Right lobe of liver (tissue), 6 donors: ENCODE data around the gene CCDC85C. TPM values are rescaled to one million over a fixed set of nuclear protein-coding genes. Genes with fewer than 3 reads are reported as not detected.

Experiments
- ATAC-seq, 4 donors: fragments of 200-7000 bp; cut with Tn5 transposase; one replicate each; pipeline ENCODE4 v1.9.1; 2020; ENCODE audit warnings: mild to moderate bottlenecking in 4 of 4, moderate library complexity in 4 of 4
- DNase-seq, 3 donors: peaks; one replicate each; pipeline ENCODE4 v3.0.0-alpha.2; 2020
- H3K27ac ChIP-seq, 3 donors: fragments of 200-600 bp; one replicate each; pipeline ENCODE4 v1.8.0; 2022
- H3K27me3 ChIP-seq, 2 donors: fragments of 200-600 bp; one replicate each; pipeline ENCODE4 v1.8.0; 2022
- H3K36me3 ChIP-seq, 4 donors: fragments of 200-600 bp; sonication (generic) in 1 of 4; one replicate each; pipeline versions ENCODE4 v1.5.1 to v1.8.0; 2017 to 2022; ENCODE audit warnings: control low read depth in 1 of 4
- H3K4me1 ChIP-seq, 4 donors: fragments of 200-600 bp; sonication (generic) in 1 of 4; one replicate each; pipeline versions ENCODE4 v1.5.1 to v1.8.0; 2017 to 2022; ENCODE audit warnings: control low read depth in 1 of 4
- H3K4me3 ChIP-seq, 3 donors: fragments of 200-600 bp; one replicate each; pipeline ENCODE4 v1.8.0; 2022
- H3K9me3 ChIP-seq, 4 donors: fragments of 200-600 bp; sonication (generic) in 1 of 4; one replicate each; pipeline versions ENCODE4 v1.5.1 to v1.8.0; 2017 to 2022; ENCODE audit warnings: control low read depth in 1 of 4
- CTCF ChIP-seq, 4 donors: fragments of 200-600 bp in 3 of 4; fragments of 450-650 bp in 1 of 4; IDR thresholded peaks; one replicate each; pipeline versions ENCODE4 v1.5.1 to v1.8.0; 2016 to 2022; ENCODE audit warnings: antibody characterized with exemption in 4 of 4, mild to moderate bottlenecking in 2 of 4
- POLR2A ChIP-seq: fragments of 450-650 bp; IDR thresholded peaks from one replicate; pipeline ENCODE4 v1.6.1; 2017; ENCODE audit warnings: antibody characterized with exemption, mild to moderate bottlenecking
- WGBS: methylation state at CpG from one replicate; pipeline ENCODE4 v1.1.6; 2018; ENCODE audit warnings: low coverage, low lambda C conversion rate; ENCODE audit not compliant: insufficient coverage; ENCODE audit errors: missing lambda C conversion rate; 5-methylcytosine and 5-hydroxymethylcytosine counted together
- intact Hi-C, 2 donors: fragments of 100-400 bp; cut with DNase I; formaldehyde crosslinking; loops; one replicate each; pipeline versions ENCODE4 v1.11.2 to v1.14.1; 2022
- total RNA-seq, 6 experiments: library from RNA; depleted of rRNA in 2 of 6; stranded (reverse); fragments of >200 nt in 2 of 6; fragmentation: NEBNext Ultra II Directional in 3 of 6; extraction: Animal tissue kit (Norgen Biotek cat#: 25700) in 3 of 6; gene quantifications; one replicate each; pipeline versions ENCODE4 v1.1.0 to v1.2.4, GENCODE V29; 2016 to 2023
- donor health status: DM: no; HTN: yes; CAD: no.
- donor health status: DM: no; HTN: no; CAD: no.
- donor health status: DM: no; HTN: no; CAD: no.
- donor health status: DM: no; HTN: yes; CAD: no.
- donor health status: DM: no; HTN: yes; CAD: no.

CCDC85C gene
- total RNA-seq, 6 experiments from 2014 or later: 13.6 to 32.8 (median 21.8) TPM

DNA sequence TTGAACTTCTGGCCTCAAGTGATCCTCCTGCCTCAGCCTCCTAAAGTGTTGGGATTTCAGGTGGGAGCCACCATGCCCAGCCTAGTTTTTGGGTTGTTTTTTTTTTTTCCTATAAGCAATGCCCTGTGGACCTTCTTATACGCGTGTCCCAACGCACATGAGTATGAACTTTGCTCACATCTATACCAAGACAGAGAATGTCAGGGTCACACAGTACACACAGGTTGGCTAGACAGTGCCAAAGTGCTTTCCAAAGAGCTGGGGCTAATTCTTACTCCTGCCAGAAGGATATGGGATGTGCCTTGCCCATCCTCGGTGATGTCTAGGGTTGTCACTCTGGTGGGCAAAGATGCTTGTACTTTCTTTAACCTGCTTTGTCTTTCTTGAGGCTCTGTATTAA is 7.6 kb upstream of the CCDC85C start:
- WGBS: 95% methylated on average over 4 of the region's 4 CpGs
- Histone ChIP-seq H3K4me1 (no peaks in the 10 kb centered on the region), H3K9me3 (no peaks in the 10 kb centered on the region), H3K36me3 (no peaks in the 10 kb centered on the region), H3K27ac (no peak overlapping the region), H3K27me3 (no peaks in the 10 kb centered on the region), H3K4me3 (no peak overlapping the region)
- TF ChIP-seq CTCF (IDR thresholded peaks at IDR 0.05) (no peak), POLR2A (no peak)
- DNase-seq: no peak
- no peak for ATAC-seq
- intact Hi-C loops: no loop called here

- no peak overlapping the region for H3K4me3 ChIP-seq
- no peak for DNase-seq
- no peaks in the 10 kb centered on the region for H3K9me3 ChIP-seq
- H3K36me3 ChIP-seq: no peaks in the 10 kb centered on the region
- H3K27ac ChIP-seq: no peak overlapping the region
- intact Hi-C loops: no loop called here
- TF ChIP-seq POLR2A (no peak), CTCF (IDR thresholded peaks at IDR 0.05) (peak in 3 of 4 donors; percentile 20 to 37 (median 30))
- no peaks in the 10 kb centered on the region for H3K27me3 ChIP-seq
- WGBS: 36% methylated on average over 7 of the region's 10 CpGs
- ATAC-seq: no peak
- H3K4me1 ChIP-seq: peaks cover 0 to 9% (median 4%) of the 10 kb centered on the region in 4 donors
These were observed 5.5 kb upstream of the CCDC85C start for GRCh38 chr14:99609245-99610170.

DNA sequence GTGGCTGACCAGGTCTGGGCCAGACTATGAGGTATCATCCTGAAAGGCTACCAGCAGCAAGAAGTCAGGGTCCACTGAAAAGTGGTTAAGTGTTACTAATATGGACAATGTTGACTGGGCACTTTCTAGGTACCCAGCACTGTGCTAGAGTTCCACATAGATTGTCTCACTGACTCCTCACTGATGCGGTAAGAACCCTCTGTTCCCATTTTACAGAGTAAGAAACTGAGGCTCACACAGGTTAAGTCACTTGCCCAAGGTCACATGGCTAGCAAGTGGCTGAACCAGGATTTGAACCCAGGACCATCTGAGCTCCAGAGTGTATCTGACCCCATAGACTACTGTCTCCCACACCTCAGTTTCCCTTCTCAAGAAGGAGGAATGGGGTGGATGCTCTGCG is 4.6 kb upstream of the CCDC85C start:
- whole genome bisulfite sequencing: 80% methylated on average over 1 of the region's 2 CpGs
- H3K4me3 ChIP-seq: no peak overlapping the region
- no peaks in the 10 kb centered on the region for H3K36me3 ChIP-seq
- ATAC-seq (no peak), DNase-seq (no peak)
- TF ChIP-seq POLR2A: no peak
- no peak for TF ChIP-seq CTCF (IDR thresholded peaks at IDR 0.05)
- intact Hi-C loops: no loop called here
- no peaks in the 10 kb centered on the region for H3K9me3 ChIP-seq
- H3K27me3 ChIP-seq: no peaks in the 10 kb centered on the region
- no peak overlapping the region for H3K27ac ChIP-seq
- H3K4me1 ChIP-seq: peaks cover 0 to 9% (median 4%) of the 10 kb centered on the region in 4 donors

DNA sequence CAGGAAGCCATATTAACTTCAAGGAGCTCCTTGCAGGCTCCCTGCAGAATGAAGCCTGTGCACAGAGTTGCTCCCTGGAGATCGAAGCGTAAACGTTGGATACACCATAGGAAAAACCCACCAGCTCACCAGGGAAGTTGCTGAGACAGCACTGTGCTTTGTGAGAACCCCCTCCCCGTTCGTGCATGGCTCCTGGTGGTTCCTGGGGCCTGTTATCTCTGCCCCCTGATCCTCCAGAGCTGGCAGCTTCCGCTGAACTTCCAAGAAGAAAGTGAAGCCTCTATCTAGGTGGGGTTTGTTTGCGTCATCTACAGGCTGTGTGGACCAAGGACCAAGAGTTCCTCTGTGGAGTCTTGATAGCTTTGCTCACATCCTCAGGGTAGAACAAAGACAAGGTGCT is 2.4 kb upstream of the CCDC85C start:
- DNase-seq (no peak), ATAC-seq (no peak)
- Histone ChIP-seq H3K27me3 (no peaks in the 10 kb centered on the region), H3K4me1 (peaks cover 0 to 12% (median 5%) of the 10 kb centered on the region in 4 donors), H3K4me3 (no peak overlapping the region), H3K9me3 (no peaks in the 10 kb centered on the region), H3K36me3 (no peaks in the 10 kb centered on the region), H3K27ac (no peak overlapping the region)
- intact Hi-C loops: no loop called here
- no peak for TF ChIP-seq POLR2A
- no peak for TF ChIP-seq CTCF (IDR thresholded peaks at IDR 0.05)
- 93% methylated on average over 3 of the region's 7 CpGs for WGBS
